HEK293 (cell line): ENCODE results near the gene GADD45GIP1.
A peak's percentile ranks its signal among the peaks of the same experiment; 100 is the strongest.

Source experiments
- CTCF ChIA-PET: fragments of 350-600 bp; formaldehyde crosslinking; extraction: SDS; loops from one replicate; lab custom pipeline; 2021; ENCODE audit warnings: antibody characterized with exemption; lab: Yijun Ruan, JAX
- POLR2A ChIA-PET: fragments of 300-600 bp; formaldehyde crosslinking; extraction: SDS; loops from one replicate; lab custom pipeline; 2020; ENCODE audit warnings: antibody characterized with exemption, inconsistent platforms; lab: Yijun Ruan, JAX
- H3K27ac ChIP-seq: fragments of 200-500 bp; sonication (Bioruptor generic); 2 replicates; pipeline ENCODE4 v1.5.1; 2014; ENCODE audit warnings: low read depth, low read length, control low read depth, inconsistent platforms; ENCODE audit errors: extremely low read depth
- H3K36me3 ChIP-seq, 2 experiments: fragments of 200-500 bp in 1 of 2; sonication (Bioruptor generic) in 1 of 2; 1 replicate in 1 of 2; 2 replicates in 1 of 2; pipeline ENCODE4 v1.5.1; 2014 to 2017; ENCODE audit warnings: inconsistent platforms in 2 of 2, low read length in 2 of 2; ENCODE audit not compliant: control insufficient read depth in 2 of 2, insufficient read depth in 1 of 2
- H3K4me1 ChIP-seq: fragments of 200-500 bp; sonication (Bioruptor generic); 2 replicates; pipeline ENCODE4 v1.5.1; 2014; ENCODE audit warnings: mild to moderate bottlenecking, low read length, inconsistent platforms; ENCODE audit not compliant: control insufficient read depth, insufficient read depth
- H3K4me3 ChIP-seq: 2 replicates; pipeline ENCODE4 v1.5.1; 2011; ENCODE audit warnings: low read depth, mild to moderate bottlenecking, control low read depth, low read length, moderate library complexity
- H3K9me3 ChIP-seq: fragments of 200-500 bp; sonication (Bioruptor generic); 2 replicates; pipeline ENCODE4 v1.5.1; 2014; ENCODE audit warnings: low read depth, low read length, inconsistent platforms; ENCODE audit not compliant: control insufficient read depth, insufficient read depth
- EGR2 ChIP-seq: fragments of 450-650 bp; formaldehyde crosslinking; IDR thresholded peaks from 2 replicates; pipeline ENCODE4 v1.5.1; 2016; ENCODE audit warnings: low read depth, missing biosample characterization, missing genetic modification characterization
- KLF8 ChIP-seq: fragments of 450-650 bp; formaldehyde crosslinking; IDR thresholded peaks from 2 replicates; pipeline ENCODE4 v1.5.1; 2016; ENCODE audit warnings: missing biosample characterization, missing genetic modification characterization
- SETDB1 ChIP-seq: IDR thresholded peaks from one replicate; pipeline ENCODE4 v1.6.1; 2017; ENCODE audit warnings: mild to moderate bottlenecking, low read length, moderate library complexity, mixed read lengths; ENCODE audit not compliant: insufficient read length
- ZFP37 ChIP-seq: fragments of 450-650 bp; formaldehyde crosslinking; IDR thresholded peaks from 2 replicates; pipeline ENCODE4 v1.5.1; 2016; ENCODE audit warnings: missing biosample characterization, missing genetic modification characterization
- ZNF146 ChIP-seq: fragments of 450-650 bp; formaldehyde crosslinking; IDR thresholded peaks from 2 replicates; pipeline ENCODE4 v1.5.1; 2016; ENCODE audit warnings: missing biosample characterization, missing genetic modification characterization
- ZNF23 ChIP-seq: fragments of 450-650 bp; formaldehyde crosslinking; IDR thresholded peaks from 2 replicates; pipeline ENCODE4 v1.5.1; 2016; ENCODE audit warnings: missing biosample characterization, missing genetic modification characterization, borderline replicate concordance
- ZNF311 ChIP-seq: fragments of 450-650 bp; formaldehyde crosslinking; IDR thresholded peaks from 2 replicates; pipeline ENCODE4 v1.5.1; 2017; ENCODE audit warnings: missing biosample characterization, missing genetic modification characterization, borderline replicate concordance
- ZNF423 ChIP-seq: fragments of 450-650 bp; formaldehyde crosslinking; IDR thresholded peaks from 2 replicates; pipeline ENCODE4 v1.5.1; 2016; ENCODE audit warnings: missing biosample characterization, missing genetic modification characterization
- ZNF473 ChIP-seq: fragments of 450-650 bp; formaldehyde crosslinking; IDR thresholded peaks from 2 replicates; pipeline ENCODE4 v1.5.1; 2017; ENCODE audit warnings: missing biosample characterization, missing genetic modification characterization
- ZNF510 ChIP-seq: fragments of 450-650 bp; formaldehyde crosslinking; IDR thresholded peaks from 2 replicates; pipeline ENCODE4 v1.5.1; 2018; ENCODE audit warnings: mild to moderate bottlenecking, missing genetic modification characterization, missing biosample characterization; ENCODE audit not compliant: insufficient replicate concordance
- ZNF513 ChIP-seq: fragments of 450-650 bp; IDR thresholded peaks from 2 replicates; pipeline ENCODE4 v1.5.1; 2018; ENCODE audit warnings: missing biosample characterization, missing genetic modification characterization
- ZNF544 ChIP-seq: fragments of 450-650 bp; formaldehyde crosslinking; IDR thresholded peaks from 2 replicates; pipeline ENCODE4 v1.5.0; 2017; ENCODE audit warnings: missing biosample characterization, missing genetic modification characterization
- ZNF548 ChIP-seq: fragments of 450-650 bp; formaldehyde crosslinking; IDR thresholded peaks from 2 replicates; pipeline ENCODE4 v1.5.1; 2016; ENCODE audit warnings: missing biosample characterization, missing genetic modification characterization
- ZNF561 ChIP-seq: fragments of 450-650 bp; IDR thresholded peaks from 2 replicates; pipeline ENCODE4 v1.5.1; 2018; ENCODE audit warnings: missing biosample characterization, missing genetic modification characterization, borderline replicate concordance
- ZNF580 ChIP-seq: fragments of 450-650 bp; formaldehyde crosslinking; IDR thresholded peaks from 2 replicates; pipeline ENCODE4 v1.5.1; 2016; ENCODE audit warnings: missing biosample characterization, missing genetic modification characterization
- ZNF660 ChIP-seq: fragments of 450-650 bp; IDR thresholded peaks from 2 replicates; pipeline ENCODE4 v1.5.1; 2018; ENCODE audit warnings: missing biosample characterization, mild to moderate bottlenecking, missing genetic modification characterization
- ZNF76 ChIP-seq: fragments of 450-650 bp; formaldehyde crosslinking; IDR thresholded peaks from 2 replicates; pipeline ENCODE4; 2016; ENCODE audit warnings: low read depth, missing biosample characterization, missing genetic modification characterization, borderline replicate concordance
- ZSCAN5A ChIP-seq: fragments of 450-650 bp; formaldehyde crosslinking; IDR thresholded peaks from 2 replicates; pipeline ENCODE4 v1.5.1; 2016; ENCODE audit warnings: missing biosample characterization, missing genetic modification characterization
- TF ChIP-seq, protein P1 (sequence below): fragments of 450-650 bp; formaldehyde crosslinking; IDR thresholded peaks from 2 replicates; pipeline ENCODE4 v1.5.1; 2017; ENCODE audit warnings: missing biosample characterization, missing genetic modification characterization
- TF ChIP-seq, protein P2 (sequence below): IDR thresholded peaks from 2 replicates; pipeline ENCODE4 v1.6.1; 2011; ENCODE audit warnings: mild to moderate bottlenecking, low read depth, low read length, borderline replicate concordance
- TF ChIP-seq, protein P3 (sequence below): fragments of 450-650 bp; formaldehyde crosslinking; IDR thresholded peaks from 2 replicates; pipeline ENCODE4 v1.5.1; 2017; ENCODE audit warnings: missing biosample characterization, mild to moderate bottlenecking, missing genetic modification characterization, moderate library complexity
- TF ChIP-seq, protein P4 (sequence below): fragments of 450-650 bp; IDR thresholded peaks from 2 replicates; pipeline ENCODE4 v1.5.1; 2018; ENCODE audit warnings: missing biosample characterization, mild to moderate bottlenecking, missing genetic modification characterization
- TF ChIP-seq, protein P5 (sequence below): fragments of 450-650 bp; formaldehyde crosslinking; IDR thresholded peaks from 2 replicates; pipeline ENCODE4 v1.5.1; 2016; ENCODE audit warnings: missing biosample characterization, missing genetic modification characterization

The GADD45GIP1 gene

GRCh38 chr19:12937927-12938778 lies 18.9 kb downstream of the GADD45GIP1 start, which contains the start of gene CALR:
Gene CALR (plus strand): TSS chr19:12938609. CDS start chr19:12938680, 71 bp downstream.
- POLR2A ChIA-PET: interaction anchor here (0.5 to 2.9 kb wide), 15 partner anchors 8 to 1755 kb away, joined by 3 to 21 read pairs (median 5); partner anchors contain the start of genes DNASE2, GCDH, RAD23A and SYCE2
- H3K9me3 ChIP-seq: no peaks in the 10 kb centered on the region
- peaks cover 14 to 43% of the 10 kb centered on the region in 2 experiments; a peak in 2 of 3 replicates for H3K36me3 ChIP-seq
- peaks cover 9% of the 10 kb centered on the region for H3K4me1 ChIP-seq
- H3K27ac ChIP-seq: peak within 1 kb of the TSS; percentile 82
- CTCF ChIA-PET: interaction anchor here (2.6 kb wide), 1 partner anchor 27 kb away, joined by 11 read pairs; no protein-coding TSS in a partner anchor
- H3K4me3 ChIP-seq: peak within 1 kb of the TSS; percentile 97
- TF ChIP-seq KLF8 (peak; percentile 78), ZNF76 (no peak), ZFP37 (tag by site-specific recombination) (0 out of 2 replicates have a peak, but pooled peaks have one; percentile 64), EGR2 (tag by site-specific recombination) (peak; percentile 92), ZNF513 (tag by site-specific recombination) (no peak), ZNF660 (tag by site-specific recombination) (peak; percentile 84), ZNF548 (tag by site-specific recombination) (no peak), ZNF580 (tag by site-specific recombination) (0 out of 2 replicates have a peak, but pooled peaks have one; percentile 15), ZNF561 (no peak), ZNF423 (tag by site-specific recombination) (no peak), ZNF146 (tag by site-specific recombination) (0 out of 2 replicates have a peak, but pooled peaks have one; percentile 25), ZNF23 (tag by site-specific recombination) (no peak), ZNF544 (tag by site-specific recombination) (no peak), ZNF510 (tag by site-specific recombination) (no peak), ZNF311 (tag by site-specific recombination) (no peak), ZSCAN5A (tag by site-specific recombination) (peak; percentile 22; the same call in 1 of the 2 replicates), ZNF473 (tag by site-specific recombination) (no peak), SETDB1 (no peak)
- TF ChIP-seq, protein P1, sequence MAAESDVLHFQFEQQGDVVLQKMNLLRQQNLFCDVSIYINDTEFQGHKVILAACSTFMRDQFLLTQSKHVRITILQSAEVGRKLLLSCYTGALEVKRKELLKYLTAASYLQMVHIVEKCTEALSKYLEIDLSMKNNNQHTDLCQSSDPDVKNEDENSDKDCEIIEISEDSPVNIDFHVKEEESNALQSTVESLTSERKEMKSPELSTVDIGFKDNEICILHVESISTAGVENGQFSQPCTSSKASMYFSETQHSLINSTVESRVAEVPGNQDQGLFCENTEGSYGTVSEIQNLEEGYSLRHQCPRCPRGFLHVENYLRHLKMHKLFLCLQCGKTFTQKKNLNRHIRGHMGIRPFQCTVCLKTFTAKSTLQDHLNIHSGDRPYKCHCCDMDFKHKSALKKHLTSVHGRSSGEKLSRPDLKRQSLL: no peak
- TF ChIP-seq, protein P2, sequence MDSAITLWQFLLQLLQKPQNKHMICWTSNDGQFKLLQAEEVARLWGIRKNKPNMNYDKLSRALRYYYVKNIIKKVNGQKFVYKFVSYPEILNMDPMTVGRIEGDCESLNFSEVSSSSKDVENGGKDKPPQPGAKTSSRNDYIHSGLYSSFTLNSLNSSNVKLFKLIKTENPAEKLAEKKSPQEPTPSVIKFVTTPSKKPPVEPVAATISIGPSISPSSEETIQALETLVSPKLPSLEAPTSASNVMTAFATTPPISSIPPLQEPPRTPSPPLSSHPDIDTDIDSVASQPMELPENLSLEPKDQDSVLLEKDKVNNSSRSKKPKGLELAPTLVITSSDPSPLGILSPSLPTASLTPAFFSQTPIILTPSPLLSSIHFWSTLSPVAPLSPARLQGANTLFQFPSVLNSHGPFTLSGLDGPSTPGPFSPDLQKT: no peak
- TF ChIP-seq, protein P3, sequence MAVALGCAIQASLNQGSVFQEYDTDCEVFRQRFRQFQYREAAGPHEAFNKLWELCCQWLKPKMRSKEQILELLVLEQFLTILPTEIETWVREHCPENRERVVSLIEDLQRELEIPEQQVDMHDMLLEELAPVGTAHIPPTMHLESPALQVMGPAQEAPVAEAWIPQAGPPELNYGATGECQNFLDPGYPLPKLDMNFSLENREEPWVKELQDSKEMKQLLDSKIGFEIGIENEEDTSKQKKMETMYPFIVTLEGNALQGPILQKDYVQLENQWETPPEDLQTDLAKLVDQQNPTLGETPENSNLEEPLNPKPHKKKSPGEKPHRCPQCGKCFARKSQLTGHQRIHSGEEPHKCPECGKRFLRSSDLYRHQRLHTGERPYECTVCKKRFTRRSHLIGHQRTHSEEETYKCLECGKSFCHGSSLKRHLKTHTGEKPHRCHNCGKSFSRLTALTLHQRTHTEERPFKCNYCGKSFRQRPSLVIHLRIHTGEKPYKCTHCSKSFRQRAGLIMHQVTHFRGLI (tag by site-specific recombination): peak; percentile 20; the same call in 1 of the 2 replicates
- TF ChIP-seq, protein P4, sequence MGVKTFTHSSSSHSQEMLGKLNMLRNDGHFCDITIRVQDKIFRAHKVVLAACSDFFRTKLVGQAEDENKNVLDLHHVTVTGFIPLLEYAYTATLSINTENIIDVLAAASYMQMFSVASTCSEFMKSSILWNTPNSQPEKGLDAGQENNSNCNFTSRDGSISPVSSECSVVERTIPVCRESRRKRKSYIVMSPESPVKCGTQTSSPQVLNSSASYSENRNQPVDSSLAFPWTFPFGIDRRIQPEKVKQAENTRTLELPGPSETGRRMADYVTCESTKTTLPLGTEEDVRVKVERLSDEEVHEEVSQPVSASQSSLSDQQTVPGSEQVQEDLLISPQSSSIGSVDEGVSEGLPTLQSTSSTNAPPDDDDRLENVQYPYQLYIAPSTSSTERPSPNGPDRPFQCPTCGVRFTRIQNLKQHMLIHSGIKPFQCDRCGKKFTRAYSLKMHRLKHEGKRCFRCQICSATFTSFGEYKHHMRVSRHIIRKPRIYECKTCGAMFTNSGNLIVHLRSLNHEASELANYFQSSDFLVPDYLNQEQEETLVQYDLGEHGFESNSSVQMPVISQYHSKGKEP (tag by site-specific recombination): no peak
- TF ChIP-seq, protein P5, sequence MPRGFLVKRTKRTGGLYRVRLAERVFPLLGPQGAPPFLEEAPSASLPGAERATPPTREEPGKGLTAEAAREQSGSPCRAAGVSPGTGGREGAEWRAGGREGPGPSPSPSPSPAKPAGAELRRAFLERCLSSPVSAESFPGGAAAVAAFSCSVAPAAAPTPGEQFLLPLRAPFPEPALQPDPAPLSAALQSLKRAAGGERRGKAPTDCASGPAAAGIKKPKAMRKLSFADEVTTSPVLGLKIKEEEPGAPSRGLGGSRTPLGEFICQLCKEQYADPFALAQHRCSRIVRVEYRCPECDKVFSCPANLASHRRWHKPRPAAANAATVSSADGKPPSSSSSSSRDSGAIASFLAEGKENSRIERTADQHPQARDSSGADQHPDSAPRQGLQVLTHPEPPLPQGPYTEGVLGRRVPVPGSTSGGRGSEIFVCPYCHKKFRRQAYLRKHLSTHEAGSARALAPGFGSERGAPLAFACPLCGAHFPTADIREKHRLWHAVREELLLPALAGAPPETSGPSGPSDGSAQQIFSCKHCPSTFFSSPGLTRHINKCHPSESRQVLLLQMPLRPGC (tag by site-specific recombination): peak; percentile 30; the same call in 1 of the 2 replicates
